Breast epithelium (tissue), 4 donors: ENCODE data around the gene ZBTB24. TPM values are rescaled to one million over a fixed set of nuclear protein-coding genes. Genes with fewer than 3 reads are reported as not detected.

Experiments used
- DNase-seq, 2 donors: peaks; one replicate each; pipeline ENCODE4 v3.0.0-alpha.2; 2019; ENCODE audit warnings: low spot score in 2 of 2
- H3K27ac ChIP-seq, 2 donors: fragments of 200-600 bp; sonication (generic) in 1 of 2; one replicate each; pipeline ENCODE4 v1.5.1; 2016 to 2019; ENCODE audit warnings: mild to moderate bottlenecking in 1 of 2
- H3K27me3 ChIP-seq, 2 donors: fragments of 200-600 bp; sonication (generic) in 1 of 2; one replicate each; pipeline versions ENCODE4 v1.5.1 to v1.6.0; 2017 to 2019; ENCODE audit warnings: control low read depth in 1 of 2, mild to moderate bottlenecking in 1 of 2
- H3K36me3 ChIP-seq: fragments of 200-600 bp; one replicate; pipeline ENCODE4 v1.5.1; 2019
- H3K4me1 ChIP-seq, 2 donors: fragments of 200-600 bp; sonication (generic); one replicate each; pipeline ENCODE4 v1.5.1; 2016 to 2019; ENCODE audit warnings: control low read depth in 1 of 2
- H3K4me3 ChIP-seq, 3 donors: fragments of 200-600 bp; sonication (generic); 1 replicate in 2 of 3; 2 replicates in 1 of 3; pipeline ENCODE4 v1.5.1; 2016 to 2019; ENCODE audit warnings: mild to moderate bottlenecking in 3 of 3, moderate library complexity in 2 of 3
- H3K9me3 ChIP-seq, 2 donors: fragments of 200-600 bp; sonication (generic) in 1 of 2; one replicate each; pipeline ENCODE4 v1.5.1; 2016 to 2019; ENCODE audit warnings: control low read depth in 1 of 2
- CTCF ChIP-seq, 3 donors: fragments of 450-650 bp; IDR thresholded peaks; one replicate each; pipeline ENCODE4 v1.5.1; 2016 to 2017; ENCODE audit warnings: antibody characterized with exemption in 3 of 3, mild to moderate bottlenecking in 3 of 3, moderate library complexity in 3 of 3
- POLR2A ChIP-seq: fragments of 450-650 bp; IDR thresholded peaks from one replicate; pipeline ENCODE4 v1.6.1; 2016; ENCODE audit warnings: antibody characterized with exemption, mild to moderate bottlenecking, moderate library complexity
- POLR2AphosphoS5 ChIP-seq, 3 donors: sonication (generic); formaldehyde crosslinking; IDR thresholded peaks; one replicate each; pipeline ENCODE4 v1.6.1; 2017; ENCODE audit warnings: antibody characterized with exemption in 3 of 3
- intact Hi-C: fragments of 100-400 bp; cut with DNase I; formaldehyde crosslinking; loops from one replicate; pipeline ENCODE4 v1.15.1; 2023; ENCODE audit warnings: low total_unique reads
- total RNA-seq, 3 donors: library from RNA; depleted of rRNA; stranded (reverse); fragments of >200 nt; gene quantifications; one replicate each; pipeline ENCODE4 v1.1.0, GENCODE V29; 2016

ZBTB24 gene
- 10 to 100 TPM in 1 of 3 donors, 1 to 10 TPM in 2; 9.1 to 13.8 (median 9.8) TPM for total RNA-seq

DNA sequence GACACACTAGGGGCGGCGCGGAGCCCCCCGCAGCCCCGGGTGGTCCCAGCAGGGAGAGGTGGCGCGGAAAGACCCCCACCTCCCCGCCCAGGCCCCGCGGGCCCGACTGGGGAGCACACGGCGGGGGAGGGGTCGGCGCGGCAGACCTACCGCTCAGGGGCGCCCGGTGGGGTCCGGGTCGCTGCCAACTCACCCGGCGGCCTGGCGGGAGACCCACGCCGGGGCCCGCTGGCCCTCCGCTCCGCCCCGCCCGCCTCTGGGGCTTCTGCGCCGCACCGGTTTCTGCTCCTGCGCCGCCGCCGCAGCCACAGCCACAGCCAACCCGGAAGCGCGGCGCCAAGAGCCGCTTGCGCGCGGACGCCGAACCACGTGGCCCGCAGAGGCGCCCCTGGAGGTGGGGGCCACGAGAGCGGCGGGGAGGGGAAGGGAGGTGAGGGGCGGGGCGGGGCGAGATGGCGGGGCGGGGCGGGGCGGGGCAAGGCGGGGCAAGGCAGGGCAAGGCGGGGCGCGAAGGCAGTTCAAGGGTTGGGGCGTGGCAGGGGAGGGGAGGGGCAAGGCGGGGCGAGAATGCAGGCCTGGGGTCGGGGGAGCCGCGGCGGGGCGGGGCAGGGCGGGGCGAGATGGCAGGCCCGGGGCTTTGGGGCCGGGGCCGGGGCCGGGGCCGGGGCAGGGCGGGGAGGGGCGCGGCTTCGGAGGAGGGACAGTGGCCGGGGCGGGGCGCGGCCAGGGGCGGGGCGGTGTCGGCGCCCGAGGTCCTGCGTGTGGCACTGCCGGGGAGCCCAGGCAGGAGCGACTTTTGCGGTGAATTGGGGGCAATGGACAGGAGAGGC is at the start of gene ZBTB24:
Gene ZBTB24 (minus strand): TSS at position 315 of the 830 bp plus-strand sequence. CDS start 1,193 bp downstream, outside the sequence.
- H3K36me3 ChIP-seq: no peaks in the 10 kb centered on the region
- no peaks in the 10 kb centered on the region for H3K9me3 ChIP-seq
- DNase-seq: peak; percentile 85 to 89
- peak; percentile 62 to 75 (median 70) for TF ChIP-seq POLR2AphosphoS5 (IDR thresholded peaks at IDR 0.05)
- TF ChIP-seq POLR2A: no peak
- no peak for TF ChIP-seq CTCF (IDR thresholded peaks at IDR 0.05)
- peak within 1 kb of the TSS; percentile 84 to 96 for H3K27ac ChIP-seq
- H3K4me1 ChIP-seq: peaks cover 0 to 11% of the 10 kb centered on the region in 2 donors
- intact Hi-C loops: no loop called here
- peak within 1 kb of the TSS; percentile 94 to 100 (median 99) for H3K4me3 ChIP-seq
- H3K27me3 ChIP-seq: no peaks in the 10 kb centered on the region

DNA sequence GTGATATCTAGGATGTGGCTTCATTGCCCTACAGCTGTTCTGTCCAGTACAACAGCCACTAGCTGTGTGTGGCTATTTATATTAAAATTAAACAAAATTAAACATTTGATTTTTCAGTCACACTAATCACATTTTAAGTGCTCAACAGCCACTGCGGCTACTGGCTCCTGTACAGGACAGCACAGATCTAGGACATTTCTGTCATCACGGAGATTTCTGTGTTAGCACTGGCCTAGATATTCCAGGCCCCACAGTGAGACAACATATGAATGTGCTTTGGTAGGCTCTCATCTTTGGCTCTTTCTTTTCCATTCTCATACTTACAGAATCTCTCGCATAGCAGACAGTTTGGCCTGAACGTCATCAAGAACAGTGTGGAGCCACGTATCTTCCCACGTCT is 48.4 kb upstream of the ZBTB24 start:
- no peak for TF ChIP-seq POLR2AphosphoS5 (IDR thresholded peaks at IDR 0.05)
- TF ChIP-seq CTCF (IDR thresholded peaks at IDR 0.05): no peak
- no peak for TF ChIP-seq POLR2A
- peaks cover 3% of the 10 kb centered on the region for H3K36me3 ChIP-seq
- no peaks in the 10 kb centered on the region for H3K27me3 ChIP-seq
- no peak for DNase-seq
- no peaks in the 10 kb centered on the region for H3K9me3 ChIP-seq
- no peak overlapping the region for H3K27ac ChIP-seq
- intact Hi-C loops: no loop called here
- H3K4me1 ChIP-seq: no peaks in the 10 kb centered on the region
- H3K4me3 ChIP-seq: no peak overlapping the region

- no peaks in the 10 kb centered on the region for H3K27me3 ChIP-seq
- H3K9me3 ChIP-seq: peaks cover 0 to 9% of the 10 kb centered on the region in 2 donors
- H3K36me3 ChIP-seq: no peaks in the 10 kb centered on the region
- no peak for DNase-seq
- H3K4me1 ChIP-seq: no peaks in the 10 kb centered on the region
- TF ChIP-seq CTCF (IDR thresholded peaks at IDR 0.05): no peak
- no peak overlapping the region for H3K27ac ChIP-seq
- no peak overlapping the region for H3K4me3 ChIP-seq
- intact Hi-C loops: no loop called here
Observed at GRCh38 chr6:109527989-109528388, 45.0 kb upstream of the ZBTB24 start.

GRCh38 chr6:109526905-109527628 is 44.0 kb upstream of the ZBTB24 start:
- no peak overlapping the region for H3K4me3 ChIP-seq
- peaks cover 0 to 9% of the 10 kb centered on the region in 2 donors for H3K9me3 ChIP-seq
- H3K36me3 ChIP-seq: no peaks in the 10 kb centered on the region
- no peak for DNase-seq
- peak in 1 of 3 donors; percentile 50 for TF ChIP-seq CTCF (IDR thresholded peaks at IDR 0.05)
- TF ChIP-seq POLR2AphosphoS5 (IDR thresholded peaks at IDR 0.05): no peak
- intact Hi-C loops: no loop called here
- no peak overlapping the region for H3K27ac ChIP-seq
- no peaks in the 10 kb centered on the region for H3K27me3 ChIP-seq
- no peaks in the 10 kb centered on the region for H3K4me1 ChIP-seq

- TF ChIP-seq POLR2AphosphoS5 (IDR thresholded peaks at IDR 0.05) (no peak), CTCF (IDR thresholded peaks at IDR 0.05) (no peak), POLR2A (no peak)
- Histone ChIP-seq H3K4me1 (no peaks in the 10 kb centered on the region), H3K9me3 (peaks cover 0 to 9% of the 10 kb centered on the region in 2 donors), H3K4me3 (no peak overlapping the region), H3K27me3 (no peaks in the 10 kb centered on the region), H3K27ac (no peak overlapping the region), H3K36me3 (no peaks in the 10 kb centered on the region)
- intact Hi-C loops: no loop called here
- no peak for DNase-seq
Observed at GRCh38 chr6:109524129-109524528, 41.1 kb upstream of the ZBTB24 start.
